Measurements from ENCODE around the gene ZBTB3.
A peak's percentile ranks its signal among the peaks of the same experiment; 100 is the strongest.

- TF ChIP-seq POLR2AphosphoS5 (IDR thresholded peaks at IDR 0.05; ENCODE audit: low read depth, low read length) (peak; percentile 97), POLR2A (IDR thresholded peaks at IDR 0.05; ENCODE audit: low read depth, low read length) (peak; percentile 96), POU2F2 (IDR thresholded peaks at IDR 0.05; ENCODE audit: low read depth, low read length) (peak; percentile 75), TAF1 (IDR thresholded peaks at IDR 0.05; ENCODE audit: low read depth, low read length) (peak; percentile 76), SPI1 (IDR thresholded peaks at IDR 0.05; ENCODE audit: low read depth, low read length) (no peak), PAX5 (IDR thresholded peaks at IDR 0.05; ENCODE audit: insufficient read depth, low read length, severe bottlenecking) (peak; percentile 31)
Measured at GRCh38 chr11:62791501-62792201, 37.7 kb upstream of the ZBTB3 start, which contains the start of gene TMEM223.

All from GM12891 (cell line).